A549 (cell line): Measurements from ENCODE around the gene RTKN2.

Experiments
- CTCF ChIP-seq: fragments of >200 bp; sonication (Bioruptor Twin); formaldehyde crosslinking; IDR thresholded peaks from 3 replicates; pipeline ENCODE4 v1.5.1; 2016
- ELK1 ChIP-seq: fragments of 150-350 bp; IDR thresholded peaks from 2 replicates; pipeline ENCODE4 v1.6.1; 2014; ENCODE audit warnings: low read depth, mild to moderate bottlenecking, low read length
- EP300 ChIP-seq, 2 experiments: fragments of >200 bp; sonication (Bioruptor Twin); formaldehyde crosslinking; IDR thresholded peaks; 2 replicates in 1 of 2; 3 replicates in 1 of 2; pipeline ENCODE4 v1.6.1; 2016 to 2017
- ESRRA ChIP-seq: fragments of 150-350 bp; IDR thresholded peaks from 2 replicates; pipeline ENCODE4 v1.6.1; 2014; ENCODE audit warnings: mild to moderate bottlenecking, low read length, borderline replicate concordance
- MAX ChIP-seq: IDR thresholded peaks from 2 replicates; pipeline ENCODE4 v1.6.1; 2012
- RAD21 ChIP-seq, 2 experiments: fragments of >200 bp in 1 of 2; sonication (Bioruptor Twin) in 1 of 2; formaldehyde crosslinking in 1 of 2; IDR thresholded peaks in 1 of 2; conservative IDR thresholded peaks in 1 of 2; 2 replicates in 1 of 2; 3 replicates in 1 of 2; pipeline ENCODE4 v1.6.1; 2012 to 2018; ENCODE audit warnings: inconsistent platforms in 1 of 2
- REST ChIP-seq: fragments of 200-600 bp; sonication (generic); IDR thresholded peaks from 2 replicates; pipeline ENCODE4 v1.6.1; 2016; ENCODE audit warnings: antibody characterized with exemption, mild to moderate bottlenecking, moderate library complexity
- SMC3 ChIP-seq: fragments of >200 bp; sonication (Bioruptor Twin); formaldehyde crosslinking; IDR thresholded peaks from 3 replicates; pipeline ENCODE4 v1.6.1; 2018; ENCODE audit warnings: inconsistent platforms
- ZNF302 ChIP-seq: fragments of 250-450 bp; sonication (Bioruptor Pico); IDR thresholded peaks from 2 replicates; pipeline ENCODE4 v1.9.0; 2021; ENCODE audit warnings: inconsistent platforms, mild to moderate bottlenecking, moderate library complexity

- no peak for TF ChIP-seq ELK1
- no peak for TF ChIP-seq CTCF
- TF ChIP-seq ZNF302 = no peak
- TF ChIP-seq REST = no peak
- no peak for TF ChIP-seq EP300 (IDR thresholded peaks at IDR 0.05)
- TF ChIP-seq ESRRA = no peak
- TF ChIP-seq SMC3 = no peak
- TF ChIP-seq RAD21 (conservative IDR thresholded peaks at IDR 0.05 in 1 of 2, IDR thresholded peaks at IDR 0.05 in 1 of 2) = no peak
- no peak for TF ChIP-seq MAX
Observed at GRCh38 chr10:62205750-62206399, 62.8 kb downstream of the RTKN2 start.
